ENCODE measurements around the gene GLMP.

- TF ChIP-seq POLR2A (IDR thresholded peaks at IDR 0.05; ENCODE audit: low read depth, low read length) = no peak
- no peak for TF ChIP-seq POLR2AphosphoS5 (IDR thresholded peaks at IDR 0.05; ENCODE audit: low read depth, low read length)
Observed at GRCh38 chr1:156260896-156261295, 34.6 kb downstream of the GLMP start.
